ENCODE measurements around the gene GNPTAB.

Gene GNPTAB

GRCh38 chr12:101745481-101745880 lies 85.3 kb downstream of the GNPTAB start:
- Histone ChIP-seq H3K4me1 (ENCODE audit: insufficient read depth, poor library complexity, severe bottlenecking) (no peaks in the 10 kb centered on the region), H3K27me3 (ENCODE audit: insufficient read depth, poor library complexity, severe bottlenecking) (no peaks in the 10 kb centered on the region), H3K4me3 (ENCODE audit: severe bottlenecking) (no peak overlapping the region), H3K9me3 (ENCODE audit: severe bottlenecking) (no peaks in the 10 kb centered on the region), H3K27ac (ENCODE audit: poor library complexity, severe bottlenecking) (no peak overlapping the region), H3K36me3 (ENCODE audit: low read depth) (peaks cover 35% of the 10 kb centered on the region)
- ATAC-seq (ENCODE audit: low read depth) (no peak), DNase-seq (ENCODE audit: low spot score) (no peak)
- TF ChIP-seq, protein P1, sequence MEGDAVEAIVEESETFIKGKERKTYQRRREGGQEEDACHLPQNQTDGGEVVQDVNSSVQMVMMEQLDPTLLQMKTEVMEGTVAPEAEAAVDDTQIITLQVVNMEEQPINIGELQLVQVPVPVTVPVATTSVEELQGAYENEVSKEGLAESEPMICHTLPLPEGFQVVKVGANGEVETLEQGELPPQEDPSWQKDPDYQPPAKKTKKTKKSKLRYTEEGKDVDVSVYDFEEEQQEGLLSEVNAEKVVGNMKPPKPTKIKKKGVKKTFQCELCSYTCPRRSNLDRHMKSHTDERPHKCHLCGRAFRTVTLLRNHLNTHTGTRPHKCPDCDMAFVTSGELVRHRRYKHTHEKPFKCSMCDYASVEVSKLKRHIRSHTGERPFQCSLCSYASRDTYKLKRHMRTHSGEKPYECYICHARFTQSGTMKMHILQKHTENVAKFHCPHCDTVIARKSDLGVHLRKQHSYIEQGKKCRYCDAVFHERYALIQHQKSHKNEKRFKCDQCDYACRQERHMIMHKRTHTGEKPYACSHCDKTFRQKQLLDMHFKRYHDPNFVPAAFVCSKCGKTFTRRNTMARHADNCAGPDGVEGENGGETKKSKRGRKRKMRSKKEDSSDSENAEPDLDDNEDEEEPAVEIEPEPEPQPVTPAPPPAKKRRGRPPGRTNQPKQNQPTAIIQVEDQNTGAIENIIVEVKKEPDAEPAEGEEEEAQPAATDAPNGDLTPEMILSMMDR (IDR thresholded peaks at IDR 0.05; ENCODE audit: poor library complexity, severe bottlenecking): no peak

- peaks cover 35% of the 10 kb centered on the region for H3K36me3 ChIP-seq (ENCODE audit: low read depth)
- H3K4me3 ChIP-seq (ENCODE audit: severe bottlenecking): no peak overlapping the region
- no peaks in the 10 kb centered on the region for H3K27me3 ChIP-seq (ENCODE audit: insufficient read depth, poor library complexity, severe bottlenecking)
- DNase-seq (ENCODE audit: low spot score) (no peak), ATAC-seq (ENCODE audit: low read depth) (no peak)
- no peaks in the 10 kb centered on the region for H3K9me3 ChIP-seq (ENCODE audit: severe bottlenecking)
- H3K4me1 ChIP-seq (ENCODE audit: insufficient read depth, poor library complexity, severe bottlenecking): no peaks in the 10 kb centered on the region
- TF ChIP-seq, protein P1 (IDR thresholded peaks at IDR 0.05; ENCODE audit: poor library complexity, severe bottlenecking): no peak
- no peak overlapping the region for H3K27ac ChIP-seq (ENCODE audit: poor library complexity, severe bottlenecking)
Measured at GRCh38 chr12:101743724-101744472, 86.9 kb downstream of the GNPTAB start.

DNA sequence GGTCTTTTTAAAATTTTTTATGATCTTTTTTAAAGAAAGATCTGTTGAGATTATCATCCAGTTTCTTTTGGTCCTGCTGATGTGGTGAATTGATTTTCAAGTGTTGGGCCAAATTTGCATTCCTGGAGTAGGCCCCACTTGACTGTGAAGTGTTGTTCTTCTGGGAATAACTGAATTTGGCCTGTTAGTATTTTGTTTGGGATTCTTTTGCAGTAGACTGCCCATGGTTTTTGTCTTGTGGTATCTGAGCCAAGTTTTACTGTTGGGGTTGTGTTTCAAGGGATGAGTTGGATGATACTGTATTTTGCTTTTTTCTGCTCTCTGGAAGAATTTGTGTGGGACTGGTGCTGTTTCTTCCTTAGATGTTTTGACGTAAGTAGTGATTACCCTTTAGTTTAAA lies 87.5 kb downstream of the GNPTAB start:
- TF ChIP-seq, protein P1 (IDR thresholded peaks at IDR 0.05; ENCODE audit: poor library complexity, severe bottlenecking): no peak
- Histone ChIP-seq H3K9me3 (ENCODE audit: severe bottlenecking) (no peaks in the 10 kb centered on the region), H3K36me3 (ENCODE audit: low read depth) (peaks cover 32% of the 10 kb centered on the region), H3K4me3 (ENCODE audit: severe bottlenecking) (no peak overlapping the region), H3K27ac (ENCODE audit: poor library complexity, severe bottlenecking) (no peak overlapping the region), H3K4me1 (ENCODE audit: insufficient read depth, poor library complexity, severe bottlenecking) (no peaks in the 10 kb centered on the region), H3K27me3 (ENCODE audit: insufficient read depth, poor library complexity, severe bottlenecking) (no peaks in the 10 kb centered on the region)
- ATAC-seq (ENCODE audit: low read depth): no peak
- no peak for DNase-seq (ENCODE audit: low spot score)

GRCh38 chr12:101740980-101741379 lies 89.8 kb downstream of the GNPTAB start:
- ATAC-seq (ENCODE audit: low read depth): no peak
- no peak overlapping the region for H3K27ac ChIP-seq (ENCODE audit: poor library complexity, severe bottlenecking)
- peaks cover 28% of the 10 kb centered on the region for H3K36me3 ChIP-seq (ENCODE audit: low read depth)
- H3K27me3 ChIP-seq (ENCODE audit: insufficient read depth, poor library complexity, severe bottlenecking): no peaks in the 10 kb centered on the region
- TF ChIP-seq, protein P1 (IDR thresholded peaks at IDR 0.05; ENCODE audit: poor library complexity, severe bottlenecking): no peak
- no peak for DNase-seq (ENCODE audit: low spot score)
- H3K4me3 ChIP-seq (ENCODE audit: severe bottlenecking): no peak overlapping the region
- no peaks in the 10 kb centered on the region for H3K9me3 ChIP-seq (ENCODE audit: severe bottlenecking)
- H3K4me1 ChIP-seq (ENCODE audit: insufficient read depth, poor library complexity, severe bottlenecking): no peaks in the 10 kb centered on the region

GRCh38 chr12:101740566-101740965 lies 90.2 kb downstream of the GNPTAB start:
- ATAC-seq (ENCODE audit: low read depth): no peak
- H3K4me3 ChIP-seq (ENCODE audit: severe bottlenecking): no peak overlapping the region
- DNase-seq (ENCODE audit: low spot score): no peak
- peaks cover 28% of the 10 kb centered on the region for H3K36me3 ChIP-seq (ENCODE audit: low read depth)
- H3K27me3 ChIP-seq (ENCODE audit: insufficient read depth, poor library complexity, severe bottlenecking): no peaks in the 10 kb centered on the region
- TF ChIP-seq, protein P1 (IDR thresholded peaks at IDR 0.05; ENCODE audit: poor library complexity, severe bottlenecking): no peak
- no peaks in the 10 kb centered on the region for H3K4me1 ChIP-seq (ENCODE audit: insufficient read depth, poor library complexity, severe bottlenecking)
- H3K27ac ChIP-seq (ENCODE audit: poor library complexity, severe bottlenecking): no peak overlapping the region
- no peaks in the 10 kb centered on the region for H3K9me3 ChIP-seq (ENCODE audit: severe bottlenecking)
